ENCODE measurements around the gene UBE2L5. TPM values are rescaled to one million over a fixed set of nuclear protein-coding genes. Genes with fewer than 3 reads are reported as not detected.
"Not testable (repeated sequence)": the region's sequence is repeated elsewhere in the genome, so short reads cannot be mapped to it uniquely, and the experiment has no call there.

UBE2L5 gene
- polyA plus RNA-seq, 3 donors from 2014 or later: not detected

DNA sequence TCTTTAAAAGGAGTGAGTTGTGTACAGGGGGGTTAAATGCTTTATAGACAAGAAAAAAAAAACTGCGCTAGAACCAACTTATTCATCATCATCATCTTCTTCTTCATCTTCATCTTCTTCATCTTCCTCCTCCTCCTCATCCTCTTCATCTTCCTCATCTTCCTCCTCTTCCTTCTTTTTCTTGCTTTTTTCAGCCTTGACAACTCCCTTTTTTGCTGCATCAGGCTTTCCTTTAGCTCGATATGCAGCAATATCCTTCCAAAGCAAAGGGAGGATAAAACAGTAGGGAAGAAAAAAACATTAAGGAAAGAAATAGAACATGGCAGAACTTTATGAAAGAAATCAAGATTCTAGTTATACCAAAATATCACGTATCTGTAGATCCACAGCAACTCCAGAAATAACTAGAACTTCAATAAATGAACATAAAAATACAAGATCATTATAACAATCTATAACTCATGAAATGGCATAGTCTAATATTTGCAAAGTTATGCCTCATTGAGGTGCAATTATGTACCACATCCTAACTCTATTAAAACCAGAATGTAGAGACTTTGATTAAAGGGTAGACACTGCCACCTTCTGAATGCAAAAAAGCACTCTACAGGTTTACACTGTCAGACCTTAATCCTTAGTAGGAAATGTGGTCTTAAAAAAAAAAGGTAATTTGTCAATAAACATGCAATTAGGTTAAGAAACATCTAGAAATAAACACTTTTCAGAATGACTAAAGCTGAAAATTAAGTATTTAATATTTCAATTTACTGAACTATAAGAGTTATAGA, 39.2 kb downstream of the UBE2L5 start:
- Mint-ChIP-seq H3K4me1 (peaks cover 42 to 67% of the 10 kb centered on the region in 2 donors), H3K4me3 (peak overlapping the region in 4 of 5 donors; percentile 30 to 73 (median 65)), H3K36me3 (peaks cover 6 to 33% (median 16%) of the 10 kb centered on the region in 3 donors), H3K27ac (peak overlapping the region; percentile 76 to 98 (median 92)), H3K27me3 (ENCODE audit: low read depth in 3 of 3) (peaks cover 16 to 27% (median 18%) of the 10 kb centered on the region in 3 donors)
- DNase-seq: peak; percentile 16 to 51 (median 37)
- H3K9me3 Mint-ChIP-seq: not testable (repeated sequence)

GRCh38 chr13:30463787-30464495, 41.6 kb downstream of the UBE2L5 start:
- peaks cover 6 to 25% (median 11%) of the 10 kb centered on the region in 3 donors for H3K36me3 Mint-ChIP-seq
- peak overlapping the region; percentile 90 to 96 (median 95) for H3K4me3 Mint-ChIP-seq

DNA sequence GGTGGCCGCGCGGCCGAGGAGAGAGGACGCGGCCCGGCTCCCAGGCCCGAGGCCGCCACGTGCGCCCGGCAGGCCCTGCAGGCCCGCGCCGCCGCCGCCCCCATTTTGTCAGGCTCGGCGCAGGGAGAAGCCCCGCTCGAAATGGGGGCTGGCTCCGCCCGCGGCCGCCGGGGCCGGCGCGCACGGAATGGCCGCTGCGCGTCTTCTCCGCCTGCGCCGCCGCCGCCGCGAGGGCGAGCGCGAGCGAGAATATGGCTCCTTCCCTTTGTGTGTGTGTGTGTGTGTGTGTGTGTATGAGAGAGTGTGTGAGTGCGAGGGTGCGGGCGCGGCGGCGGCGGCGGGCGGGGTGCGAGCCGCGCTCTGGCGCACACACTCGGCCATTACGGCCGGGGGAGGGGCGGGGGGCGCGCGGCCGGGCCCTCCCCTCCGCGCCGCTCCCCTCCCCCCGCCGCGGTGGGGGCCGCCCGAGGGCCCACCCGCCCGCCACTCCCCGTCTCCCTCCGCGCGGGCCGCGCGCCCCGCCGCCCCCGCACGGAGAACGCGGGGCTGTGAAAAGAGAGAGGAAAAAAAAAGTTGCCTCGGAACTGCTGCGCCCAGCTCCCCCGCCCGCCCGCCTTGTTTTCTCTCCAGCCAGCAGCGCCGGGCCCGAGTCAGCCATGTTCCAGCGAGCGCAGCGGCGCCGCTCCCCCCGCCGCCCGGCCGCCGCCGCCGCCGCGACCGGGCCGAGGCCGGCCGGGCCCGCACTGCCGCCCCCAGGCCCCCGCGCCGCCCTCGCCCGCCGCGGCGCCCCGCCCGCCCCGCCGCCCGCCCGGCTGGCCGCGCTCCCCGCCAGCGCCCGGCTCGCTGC, 42.4 kb downstream of the UBE2L5 start:
- Mint-ChIP-seq H3K27ac (peak overlapping the region; percentile 95 to 100 (median 98)), H3K27me3 (ENCODE audit: low read depth in 3 of 3) (peaks cover 16 to 19% (median 16%) of the 10 kb centered on the region in 3 donors)

More at GRCh38 chr13:30463787-30464495, 41.6 kb downstream of the UBE2L5 start:
- Mint-ChIP-seq H3K9me3 (peaks cover 0 to 2% (median 0%) of the 10 kb centered on the region in 6 donors), H3K27ac (peak overlapping the region; percentile 95 to 98 (median 96)), H3K4me1 (peaks cover 38 to 50% of the 10 kb centered on the region in 2 donors), H3K27me3 (ENCODE audit: low read depth in 3 of 3) (peaks cover 16 to 24% (median 17%) of the 10 kb centered on the region in 3 donors)
- peak; percentile 72 to 77 (median 76) for DNase-seq

GRCh38 chr13:30465343-30465592, 43.0 kb downstream of the UBE2L5 start:
- Mint-ChIP-seq H3K27me3 (ENCODE audit: low read depth in 3 of 3) (peaks cover 16 to 19% (median 16%) of the 10 kb centered on the region in 3 donors), H3K4me3 (no peak overlapping the region), H3K4me1 (peaks cover 34 to 41% of the 10 kb centered on the region in 2 donors), H3K36me3 (peaks cover 6 to 18% (median 8%) of the 10 kb centered on the region in 3 donors), H3K27ac (peak overlapping the region in 1 of 6 donors; percentile 98), H3K9me3 (peaks cover 0 to 2% (median 0%) of the 10 kb centered on the region in 6 donors)
- no peak for DNase-seq

More for the DNA sequence above, 42.4 kb downstream of the UBE2L5 start:
- peak; percentile 78 to 83 (median 83) for DNase-seq
- peaks cover 0 to 2% (median 0%) of the 10 kb centered on the region in 6 donors for H3K9me3 Mint-ChIP-seq
- H3K4me3 Mint-ChIP-seq: peak overlapping the region; percentile 93 to 96 (median 95)
- H3K36me3 Mint-ChIP-seq: peaks cover 6 to 18% (median 8%) of the 10 kb centered on the region in 3 donors
- peaks cover 34 to 43% of the 10 kb centered on the region in 2 donors for H3K4me1 Mint-ChIP-seq

DNA sequence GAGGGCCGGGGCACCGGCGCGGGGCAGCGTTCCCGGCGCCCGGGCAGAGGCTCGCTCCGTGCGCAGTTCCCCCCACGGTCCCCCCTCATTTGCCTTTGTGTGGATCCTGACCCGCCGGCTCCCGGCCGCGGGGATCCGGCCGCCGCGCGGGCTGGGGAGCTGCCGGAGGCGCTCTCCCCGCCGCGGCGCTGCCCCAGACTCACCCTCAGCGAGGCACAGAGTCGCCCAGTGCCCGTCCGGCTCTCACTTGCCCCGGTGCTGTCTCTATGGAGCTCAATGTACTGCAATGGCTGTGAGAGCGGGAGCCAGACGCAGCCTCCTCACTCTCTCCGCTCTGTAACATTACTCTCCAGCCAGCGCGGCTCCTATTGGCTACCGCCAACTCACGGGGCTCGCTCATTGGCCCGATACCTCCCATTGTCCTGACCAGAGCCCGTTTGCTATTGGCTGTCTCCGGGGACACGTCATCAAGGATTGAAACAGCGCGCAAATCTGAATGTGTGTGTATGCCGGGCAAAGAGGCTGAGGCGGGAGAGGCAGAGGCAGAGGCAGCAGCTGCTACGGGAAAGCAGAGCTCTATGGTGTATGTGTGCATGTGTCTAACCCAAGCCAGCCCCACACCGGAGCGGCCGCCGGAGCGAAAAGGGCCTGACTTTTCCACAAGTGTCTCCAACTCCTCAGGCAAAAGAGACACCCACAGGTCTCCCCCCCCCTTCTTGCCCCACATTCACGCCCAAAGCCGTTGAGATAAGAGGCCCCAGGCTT, 43.5 kb downstream of the UBE2L5 start, which contains the start of gene HMGB1:
Gene HMGB1, minus strand, starts transcription at position 344 of the 765 bp plus-strand sequence. CDS start 2,256 bp downstream, outside the sequence.
- peaks cover 0 to 2% (median 0%) of the 10 kb centered on the region in 6 donors for H3K9me3 Mint-ChIP-seq
- peak within 1 kb of the TSS; percentile 94 to 100 (median 98) for H3K27ac Mint-ChIP-seq
- peaks cover 34 to 41% of the 10 kb centered on the region in 2 donors for H3K4me1 Mint-ChIP-seq
- H3K27me3 Mint-ChIP-seq (ENCODE audit: low read depth in 3 of 3): peaks cover 16 to 19% (median 16%) of the 10 kb centered on the region in 3 donors
- DNase-seq: peak; percentile 96 to 97 (median 96)
- peaks cover 6 to 18% (median 8%) of the 10 kb centered on the region in 3 donors for H3K36me3 Mint-ChIP-seq
- H3K4me3 Mint-ChIP-seq: peak within 1 kb of the TSS; percentile 94 to 98 (median 97)

GRCh38 chr13:30466358-30466714, 44.0 kb downstream of the UBE2L5 start:
- Mint-ChIP-seq H3K4me3 (peak overlapping the region in 4 of 5 donors; percentile 5 to 97 (median 36)), H3K27ac (peak overlapping the region in 2 of 6 donors; percentile 46 to 98), H3K27me3 (ENCODE audit: low read depth in 3 of 3) (peaks cover 16 to 17% (median 16%) of the 10 kb centered on the region in 3 donors), H3K4me1 (peaks cover 32 to 38% of the 10 kb centered on the region in 2 donors), H3K9me3 (peaks cover 0 to 2% (median 0%) of the 10 kb centered on the region in 6 donors), H3K36me3 (peaks cover 4 to 16% (median 6%) of the 10 kb centered on the region in 3 donors)
- DNase-seq: no peak

DNA sequence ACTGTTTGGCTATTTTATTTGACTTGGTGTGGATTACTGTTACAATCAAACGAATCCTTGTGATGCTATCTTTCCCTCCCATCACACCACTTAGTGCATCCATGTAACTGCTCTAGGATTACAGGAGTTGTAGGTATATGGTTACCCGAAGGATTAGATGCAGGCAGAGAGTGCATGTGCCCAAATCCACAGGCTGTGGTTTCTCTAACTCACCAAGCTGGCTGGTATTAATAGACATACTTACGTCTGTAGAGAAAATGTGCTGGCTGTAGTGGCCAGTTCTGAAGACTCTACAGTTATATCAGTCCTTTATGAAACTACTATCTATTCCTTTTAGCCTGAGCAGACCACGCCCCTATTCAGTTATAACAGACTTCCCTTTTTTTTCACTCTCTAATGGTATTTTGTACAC, 44.6 kb downstream of the UBE2L5 start:
- peaks cover 15 to 16% (median 16%) of the 10 kb centered on the region in 3 donors for H3K27me3 Mint-ChIP-seq (ENCODE audit: low read depth in 3 of 3)
- H3K4me1 Mint-ChIP-seq: peaks cover 28 to 33% of the 10 kb centered on the region in 2 donors
- peaks cover 0 to 2% (median 0%) of the 10 kb centered on the region in 6 donors for H3K9me3 Mint-ChIP-seq
- peaks cover 0 to 12% (median 3%) of the 10 kb centered on the region in 3 donors for H3K36me3 Mint-ChIP-seq
- no peak for DNase-seq
- H3K27ac Mint-ChIP-seq: no peak overlapping the region
- H3K4me3 Mint-ChIP-seq: peak overlapping the region in 1 of 5 donors; percentile 7

DNA sequence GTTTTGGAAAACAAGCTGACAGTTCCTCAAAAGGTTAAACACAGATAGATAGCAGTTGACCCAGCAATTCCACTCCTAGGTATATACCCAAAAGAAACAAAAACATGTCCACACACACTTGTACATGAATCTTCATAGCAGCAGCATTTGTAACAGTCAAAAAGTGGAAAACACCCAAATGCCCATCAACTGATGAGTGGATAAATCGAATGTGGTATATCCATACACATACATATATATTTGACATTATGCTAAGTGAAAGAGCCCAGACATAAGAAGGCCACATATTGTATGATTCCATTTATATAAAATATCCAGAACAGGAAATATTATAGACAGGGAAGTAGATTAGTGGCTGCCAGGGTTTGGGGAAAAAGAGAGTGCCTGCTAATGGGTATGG, 51.4 kb downstream of the UBE2L5 start:
- H3K27me3 Mint-ChIP-seq (ENCODE audit: low read depth in 3 of 3): no peaks in the 10 kb centered on the region
- H3K4me1 Mint-ChIP-seq: no peaks in the 10 kb centered on the region
- H3K9me3 Mint-ChIP-seq: no peaks in the 10 kb centered on the region
- H3K36me3 Mint-ChIP-seq: no peaks in the 10 kb centered on the region
- DNase-seq: no peak
- H3K4me3 Mint-ChIP-seq: no peak overlapping the region
- no peak overlapping the region for H3K27ac Mint-ChIP-seq

DNA sequence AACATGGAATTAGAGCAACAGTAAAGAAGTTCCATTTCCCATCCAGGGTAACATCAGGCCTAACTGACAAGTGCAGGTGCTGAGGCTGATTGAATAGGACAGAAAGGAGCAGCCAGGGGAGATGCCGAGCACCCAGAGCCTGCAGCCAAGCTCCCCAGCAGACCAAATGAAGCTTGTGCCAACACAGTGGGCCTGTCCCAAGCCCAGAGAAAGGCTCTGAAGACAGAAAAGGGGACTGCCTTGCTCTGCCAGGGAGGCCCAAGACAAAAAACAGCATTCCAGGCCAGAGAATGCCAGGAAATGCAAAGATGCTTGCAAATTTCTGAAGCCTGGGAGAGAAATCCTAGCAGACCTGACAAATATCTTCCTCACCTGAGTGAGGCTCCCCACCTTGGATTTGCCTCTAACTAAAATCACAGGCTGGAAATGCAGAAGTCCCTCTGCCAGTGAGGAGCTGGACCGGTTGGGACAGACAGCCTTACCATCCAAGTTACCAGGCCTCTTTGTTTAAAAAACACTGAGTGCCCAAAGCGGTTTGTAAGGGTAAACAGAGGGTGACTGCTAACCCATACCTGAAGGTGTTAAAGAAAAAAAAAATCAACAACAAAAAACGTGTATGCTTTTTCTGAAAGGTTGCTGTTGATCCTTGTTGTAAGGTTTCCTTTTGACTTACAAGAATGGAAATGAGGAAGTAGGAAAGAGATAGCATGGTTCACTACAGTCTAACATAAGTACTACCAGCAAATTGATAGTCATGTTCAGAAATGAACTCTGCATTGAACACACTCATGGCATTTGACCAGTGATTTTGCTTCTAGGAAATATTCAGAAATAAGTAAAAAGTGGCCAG, 55.3 kb downstream of the UBE2L5 start:
- DNase-seq: no peak
- H3K4me1 Mint-ChIP-seq: no peaks in the 10 kb centered on the region
- no peak overlapping the region for H3K27ac Mint-ChIP-seq
- no peaks in the 10 kb centered on the region for H3K9me3 Mint-ChIP-seq
- H3K4me3 Mint-ChIP-seq: no peak overlapping the region
- no peaks in the 10 kb centered on the region for H3K36me3 Mint-ChIP-seq
- H3K27me3 Mint-ChIP-seq (ENCODE audit: low read depth in 3 of 3): peaks cover 0 to 8% (median 1%) of the 10 kb centered on the region in 3 donors
